ENCODE measurements around the gene INTS7. TPM values are rescaled to one million over a fixed set of nuclear protein-coding genes. Genes with fewer than 3 reads are reported as not detected.
"Not testable (repeated sequence)": the region's sequence is repeated elsewhere in the genome, so short reads cannot be mapped to it uniquely, and the experiment has no call there.

The INTS7 gene
- total and polyA plus RNA-seq, 2 donors from 2014 or later: 5.1 to 9.8 TPM

- no peak overlapping the region for H3K9ac ChIP-seq (ENCODE audit: low read length in 3 of 3)
- no peak overlapping the region for H3K27ac ChIP-seq (ENCODE audit: low read depth in 2 of 2, low read length in 2 of 2)
- FAIRE-seq: no peak
- TF ChIP-seq CTCF (IDR thresholded peaks at IDR 0.05; ENCODE audit: borderline replicate concordance, extremely low read depth, insufficient read depth): no peak
- no peak for DNase-seq
- no peak overlapping the region for H3K4me3 ChIP-seq (ENCODE audit: low read length in 3 of 3)
- no peaks in the 10 kb centered on the region for H3K4me1 ChIP-seq (ENCODE audit: control insufficient read depth in 2 of 3, insufficient read depth in 2 of 3, low read depth in 1 of 3, low read length in 3 of 3)
- H3K36me3 ChIP-seq (ENCODE audit: control insufficient read depth in 2 of 3, insufficient read depth in 3 of 3, low read length in 3 of 3): no peaks in the 10 kb centered on the region
- intact Hi-C loops (cut with DNase I): no loop called here
- no peaks in the 10 kb centered on the region for H3K27me3 ChIP-seq (ENCODE audit: control insufficient read depth, insufficient read depth, low read length)
- H3K9me3 ChIP-seq (ENCODE audit: control insufficient read depth in 2 of 3, insufficient read depth in 1 of 3, low read length in 3 of 3): no peaks in the 10 kb centered on the region
These were observed 27.5 kb downstream of the INTS7 start for GRCh38 chr1:212007886-212008285.

- no peak for TF ChIP-seq CTCF (IDR thresholded peaks at IDR 0.05; ENCODE audit: borderline replicate concordance, extremely low read depth, insufficient read depth)
- Histone ChIP-seq H3K9me3 (ENCODE audit: control insufficient read depth in 2 of 3, insufficient read depth in 1 of 3, low read length in 3 of 3) (no peaks in the 10 kb centered on the region), H3K4me3 (ENCODE audit: low read length in 3 of 3) (no peak overlapping the region), H3K27ac (ENCODE audit: low read depth in 2 of 2, low read length in 2 of 2) (no peak overlapping the region), H3K27me3 (ENCODE audit: control insufficient read depth, insufficient read depth, low read length) (no peaks in the 10 kb centered on the region), H3K9ac (ENCODE audit: low read length in 3 of 3) (no peak overlapping the region), H3K36me3 (ENCODE audit: control insufficient read depth in 2 of 3, insufficient read depth in 3 of 3, low read length in 3 of 3) (no peaks in the 10 kb centered on the region), H3K4me1 (ENCODE audit: control insufficient read depth in 2 of 3, insufficient read depth in 2 of 3, low read depth in 1 of 3, low read length in 3 of 3) (no peaks in the 10 kb centered on the region)
- DNase-seq (no peak), FAIRE-seq (no peak)
- intact Hi-C loops (cut with DNase I): no loop called here
These were observed 28.2 kb downstream of the INTS7 start for GRCh38 chr1:212007178-212007577.

- Histone ChIP-seq H3K27me3 (ENCODE audit: control insufficient read depth, insufficient read depth, low read length) (no peaks in the 10 kb centered on the region), H3K9me3 (ENCODE audit: control insufficient read depth in 2 of 3, insufficient read depth in 1 of 3, low read length in 3 of 3) (no peaks in the 10 kb centered on the region), H3K36me3 (ENCODE audit: control insufficient read depth in 2 of 3, insufficient read depth in 3 of 3, low read length in 3 of 3) (peaks cover 0 to 2% (median 0%) of the 10 kb centered on the region in 3 donors), H3K27ac (ENCODE audit: low read depth in 2 of 2, low read length in 2 of 2) (no peak overlapping the region), H3K4me1 (ENCODE audit: control insufficient read depth in 2 of 3, insufficient read depth in 2 of 3, low read depth in 1 of 3, low read length in 3 of 3) (no peaks in the 10 kb centered on the region), H3K4me3 (ENCODE audit: low read length in 3 of 3) (no peak overlapping the region), H3K9ac (ENCODE audit: low read length in 3 of 3) (no peak overlapping the region)
- DNase-seq (no peak), FAIRE-seq (no peak)
- intact Hi-C loops (cut with DNase I): no loop called here
- no peak for TF ChIP-seq CTCF (IDR thresholded peaks at IDR 0.05; ENCODE audit: borderline replicate concordance, extremely low read depth, insufficient read depth)
These were observed 30.3 kb downstream of the INTS7 start for GRCh38 chr1:212004895-212005608.

- H3K27ac ChIP-seq (ENCODE audit: low read depth in 2 of 2, low read length in 2 of 2): no peak overlapping the region
- no peaks in the 10 kb centered on the region for H3K27me3 ChIP-seq (ENCODE audit: control insufficient read depth, insufficient read depth, low read length)
- no peak overlapping the region for H3K9ac ChIP-seq (ENCODE audit: low read length in 3 of 3)
- H3K4me1 ChIP-seq (ENCODE audit: control insufficient read depth in 2 of 3, insufficient read depth in 2 of 3, low read depth in 1 of 3, low read length in 3 of 3): no peaks in the 10 kb centered on the region
- no peak for TF ChIP-seq CTCF (IDR thresholded peaks at IDR 0.05; ENCODE audit: borderline replicate concordance, extremely low read depth, insufficient read depth)
- no peak for DNase-seq
- peaks cover 0 to 2% (median 0%) of the 10 kb centered on the region in 3 donors for H3K36me3 ChIP-seq (ENCODE audit: control insufficient read depth in 2 of 3, insufficient read depth in 3 of 3, low read length in 3 of 3)
- no peak overlapping the region for H3K4me3 ChIP-seq (ENCODE audit: low read length in 3 of 3)
- H3K9me3 ChIP-seq (ENCODE audit: control insufficient read depth in 2 of 3, insufficient read depth in 1 of 3, low read length in 3 of 3): no peaks in the 10 kb centered on the region
- intact Hi-C loops (cut with DNase I): no loop called here
- FAIRE-seq: no peak
These were observed 32.8 kb downstream of the INTS7 start for GRCh38 chr1:212002536-212002935.

- FAIRE-seq; H3K27ac ChIP-seq (ENCODE audit: low read depth in 2 of 2, low read length in 2 of 2); H3K36me3 ChIP-seq (ENCODE audit: control insufficient read depth in 2 of 3, insufficient read depth in 3 of 3, low read length in 3 of 3); H3K4me3 ChIP-seq (ENCODE audit: low read length in 3 of 3); H3K27me3 ChIP-seq (ENCODE audit: control insufficient read depth, insufficient read depth, low read length); intact Hi-C loops (cut with DNase I); H3K9me3 ChIP-seq (ENCODE audit: control insufficient read depth in 2 of 3, insufficient read depth in 1 of 3, low read length in 3 of 3); H3K9ac ChIP-seq (ENCODE audit: low read length in 3 of 3); DNase-seq; H3K4me1 ChIP-seq (ENCODE audit: control insufficient read depth in 2 of 3, insufficient read depth in 2 of 3, low read depth in 1 of 3, low read length in 3 of 3): not testable (repeated sequence)
These were observed 37.9 kb downstream of the INTS7 start for GRCh38 chr1:211997426-211997825.

Data from kidney (tissue), 14 donors.